HEK293 (cell line): ENCODE measurements around the gene HAUS5.

Experiments used
- HOXA7 ChIP-seq: sonication (generic); formaldehyde crosslinking; IDR thresholded peaks from 2 replicates; pipeline ENCODE4 v1.8.1; 2022; ENCODE audit warnings: missing genetic modification reagents, borderline replicate concordance
- RBAK ChIP-seq: fragments of 450-650 bp; formaldehyde crosslinking; IDR thresholded peaks from 2 replicates; pipeline ENCODE4 v1.5.1; 2016; ENCODE audit warnings: missing biosample characterization, missing genetic modification characterization
- SALL2 ChIP-seq: fragments of 450-650 bp; formaldehyde crosslinking; IDR thresholded peaks from 2 replicates; pipeline ENCODE4 v1.5.0; 2017; ENCODE audit warnings: missing biosample characterization, mild to moderate bottlenecking, missing genetic modification characterization, borderline replicate concordance
- SCRT1 ChIP-seq: fragments of 450-650 bp; formaldehyde crosslinking; IDR thresholded peaks from 2 replicates; pipeline ENCODE4 v1.5.1; 2016; ENCODE audit warnings: missing biosample characterization, missing genetic modification characterization, borderline replicate concordance
- ZBTB1 ChIP-seq: fragments of 450-650 bp; formaldehyde crosslinking; IDR thresholded peaks from 2 replicates; pipeline ENCODE4 v1.5.1; 2016; ENCODE audit warnings: missing biosample characterization, missing genetic modification characterization
- ZBTB48 ChIP-seq: fragments of 450-650 bp; formaldehyde crosslinking; IDR thresholded peaks from 2 replicates; pipeline ENCODE4 v1.5.1; 2016; ENCODE audit warnings: missing biosample characterization, missing genetic modification characterization
- ZBTB6 ChIP-seq: fragments of 450-650 bp; formaldehyde crosslinking; IDR thresholded peaks from 2 replicates; pipeline ENCODE4 v1.5.1; 2017; ENCODE audit warnings: missing biosample characterization, missing genetic modification characterization
- ZFP69B ChIP-seq: fragments of 450-650 bp; formaldehyde crosslinking; IDR thresholded peaks from 2 replicates; pipeline ENCODE4 v1.5.1; 2016; ENCODE audit warnings: missing biosample characterization, missing genetic modification characterization
- ZIC2 ChIP-seq: fragments of 450-650 bp; formaldehyde crosslinking; IDR thresholded peaks from 2 replicates; pipeline ENCODE4 v1.5.1; 2016; ENCODE audit warnings: missing biosample characterization, missing genetic modification characterization
- ZNF157 ChIP-seq: fragments of 450-650 bp; formaldehyde crosslinking; IDR thresholded peaks from 2 replicates; pipeline ENCODE4 v1.5.1; 2016; ENCODE audit warnings: missing biosample characterization, missing genetic modification characterization
- ZNF174 ChIP-seq: fragments of 450-650 bp; formaldehyde crosslinking; IDR thresholded peaks from 2 replicates; pipeline ENCODE4 v1.5.0; 2017; ENCODE audit warnings: missing biosample characterization, mild to moderate bottlenecking, missing genetic modification characterization
- ZNF19 ChIP-seq: fragments of 450-650 bp; formaldehyde crosslinking; IDR thresholded peaks from 2 replicates; pipeline ENCODE4; 2016; ENCODE audit warnings: missing biosample characterization, missing genetic modification characterization, low read depth
- ZNF341 ChIP-seq: fragments of 450-650 bp; formaldehyde crosslinking; IDR thresholded peaks from 2 replicates; pipeline ENCODE4; 2016; ENCODE audit warnings: low read depth, missing biosample characterization, missing genetic modification characterization
- ZNF350 ChIP-seq: fragments of 450-650 bp; formaldehyde crosslinking; IDR thresholded peaks from 2 replicates; pipeline ENCODE4 v1.5.0; 2017; ENCODE audit warnings: missing biosample characterization, mild to moderate bottlenecking, missing genetic modification characterization
- ZNF423 ChIP-seq: fragments of 450-650 bp; formaldehyde crosslinking; IDR thresholded peaks from 2 replicates; pipeline ENCODE4 v1.5.1; 2016; ENCODE audit warnings: missing biosample characterization, missing genetic modification characterization
- ZNF433 ChIP-seq: fragments of 450-650 bp; formaldehyde crosslinking; IDR thresholded peaks from 2 replicates; pipeline ENCODE4 v1.5.1; 2016; ENCODE audit warnings: missing biosample characterization, missing genetic modification characterization, low read depth
- ZNF48 ChIP-seq: fragments of 450-650 bp; formaldehyde crosslinking; IDR thresholded peaks from 2 replicates; pipeline ENCODE4 v1.5.1; 2016; ENCODE audit warnings: missing biosample characterization, missing genetic modification characterization
- ZNF529 ChIP-seq: fragments of 450-650 bp; formaldehyde crosslinking; IDR thresholded peaks from 2 replicates; pipeline ENCODE4 v1.5.1; 2017; ENCODE audit warnings: missing genetic modification characterization, missing biosample characterization; ENCODE audit not compliant: insufficient replicate concordance
- ZNF544 ChIP-seq: fragments of 450-650 bp; formaldehyde crosslinking; IDR thresholded peaks from 2 replicates; pipeline ENCODE4 v1.5.0; 2017; ENCODE audit warnings: missing biosample characterization, missing genetic modification characterization
- ZNF571 ChIP-seq: fragments of 450-650 bp; formaldehyde crosslinking; IDR thresholded peaks from 2 replicates; pipeline ENCODE4 v1.5.0; 2017; ENCODE audit warnings: missing biosample characterization, missing genetic modification characterization
- ZNF664 ChIP-seq: fragments of 450-650 bp; formaldehyde crosslinking; IDR thresholded peaks from 2 replicates; pipeline ENCODE4 v1.5.1; 2016; ENCODE audit warnings: missing biosample characterization, missing genetic modification characterization
- ZNF670 ChIP-seq: fragments of 450-650 bp; formaldehyde crosslinking; IDR thresholded peaks from 2 replicates; pipeline ENCODE4 v1.5.1; 2016; ENCODE audit warnings: missing biosample characterization, missing genetic modification characterization, low read depth
- ZNF704 ChIP-seq: fragments of 450-650 bp; formaldehyde crosslinking; IDR thresholded peaks from 2 replicates; pipeline ENCODE4 v1.5.1; 2016; ENCODE audit warnings: missing biosample characterization, missing genetic modification characterization
- ZNF837 ChIP-seq: fragments of 450-650 bp; formaldehyde crosslinking; IDR thresholded peaks from 2 replicates; pipeline ENCODE4 v1.5.1; 2016; ENCODE audit warnings: missing biosample characterization, missing genetic modification characterization
- TF ChIP-seq, protein P1 (sequence below): fragments of 450-650 bp; formaldehyde crosslinking; IDR thresholded peaks from 2 replicates; pipeline ENCODE4 v1.5.1; 2017; ENCODE audit warnings: missing biosample characterization, missing genetic modification characterization
- TF ChIP-seq, protein P2 (sequence below): fragments of 450-650 bp; formaldehyde crosslinking; IDR thresholded peaks from 2 replicates; pipeline ENCODE4 v1.5.1; 2017; ENCODE audit warnings: missing biosample characterization, mild to moderate bottlenecking, missing genetic modification characterization, moderate library complexity
- TF ChIP-seq, protein P3 (sequence below): fragments of 450-650 bp; formaldehyde crosslinking; IDR thresholded peaks from 2 replicates; pipeline ENCODE4 v1.5.1; 2016; ENCODE audit warnings: missing biosample characterization, missing genetic modification characterization, low read depth
- TF ChIP-seq, protein P4 (sequence below): fragments of 450-650 bp; formaldehyde crosslinking; IDR thresholded peaks from 2 replicates; pipeline ENCODE4 v1.5.1; 2016; ENCODE audit warnings: missing biosample characterization, missing genetic modification characterization
- TF ChIP-seq, protein P5 (sequence below): fragments of 450-650 bp; formaldehyde crosslinking; IDR thresholded peaks from 2 replicates; pipeline ENCODE4 v1.5.1; 2016; ENCODE audit warnings: missing biosample characterization, missing genetic modification characterization

The HAUS5 gene

GRCh38 chr19:35644987-35645679 lies 32.6 kb downstream of the HAUS5 start (continued):
- no peak for TF ChIP-seq ZNF157 (tag by site-specific recombination)
- no peak for TF ChIP-seq ZIC2 (tag by site-specific recombination)
- TF ChIP-seq, protein P1, sequence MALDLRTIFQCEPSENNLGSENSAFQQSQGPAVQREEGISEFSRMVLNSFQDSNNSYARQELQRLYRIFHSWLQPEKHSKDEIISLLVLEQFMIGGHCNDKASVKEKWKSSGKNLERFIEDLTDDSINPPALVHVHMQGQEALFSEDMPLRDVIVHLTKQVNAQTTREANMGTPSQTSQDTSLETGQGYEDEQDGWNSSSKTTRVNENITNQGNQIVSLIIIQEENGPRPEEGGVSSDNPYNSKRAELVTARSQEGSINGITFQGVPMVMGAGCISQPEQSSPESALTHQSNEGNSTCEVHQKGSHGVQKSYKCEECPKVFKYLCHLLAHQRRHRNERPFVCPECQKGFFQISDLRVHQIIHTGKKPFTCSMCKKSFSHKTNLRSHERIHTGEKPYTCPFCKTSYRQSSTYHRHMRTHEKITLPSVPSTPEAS (tag by site-specific recombination) = no peak
- no peak for TF ChIP-seq ZNF704
- no peak for TF ChIP-seq SALL2
- TF ChIP-seq ZNF423 = no peak
- TF ChIP-seq ZNF664 = no peak
- TF ChIP-seq, protein P2, sequence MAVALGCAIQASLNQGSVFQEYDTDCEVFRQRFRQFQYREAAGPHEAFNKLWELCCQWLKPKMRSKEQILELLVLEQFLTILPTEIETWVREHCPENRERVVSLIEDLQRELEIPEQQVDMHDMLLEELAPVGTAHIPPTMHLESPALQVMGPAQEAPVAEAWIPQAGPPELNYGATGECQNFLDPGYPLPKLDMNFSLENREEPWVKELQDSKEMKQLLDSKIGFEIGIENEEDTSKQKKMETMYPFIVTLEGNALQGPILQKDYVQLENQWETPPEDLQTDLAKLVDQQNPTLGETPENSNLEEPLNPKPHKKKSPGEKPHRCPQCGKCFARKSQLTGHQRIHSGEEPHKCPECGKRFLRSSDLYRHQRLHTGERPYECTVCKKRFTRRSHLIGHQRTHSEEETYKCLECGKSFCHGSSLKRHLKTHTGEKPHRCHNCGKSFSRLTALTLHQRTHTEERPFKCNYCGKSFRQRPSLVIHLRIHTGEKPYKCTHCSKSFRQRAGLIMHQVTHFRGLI (tag by site-specific recombination) = no peak
- TF ChIP-seq ZNF19 (tag by site-specific recombination) = no peak
- TF ChIP-seq, protein P3, sequence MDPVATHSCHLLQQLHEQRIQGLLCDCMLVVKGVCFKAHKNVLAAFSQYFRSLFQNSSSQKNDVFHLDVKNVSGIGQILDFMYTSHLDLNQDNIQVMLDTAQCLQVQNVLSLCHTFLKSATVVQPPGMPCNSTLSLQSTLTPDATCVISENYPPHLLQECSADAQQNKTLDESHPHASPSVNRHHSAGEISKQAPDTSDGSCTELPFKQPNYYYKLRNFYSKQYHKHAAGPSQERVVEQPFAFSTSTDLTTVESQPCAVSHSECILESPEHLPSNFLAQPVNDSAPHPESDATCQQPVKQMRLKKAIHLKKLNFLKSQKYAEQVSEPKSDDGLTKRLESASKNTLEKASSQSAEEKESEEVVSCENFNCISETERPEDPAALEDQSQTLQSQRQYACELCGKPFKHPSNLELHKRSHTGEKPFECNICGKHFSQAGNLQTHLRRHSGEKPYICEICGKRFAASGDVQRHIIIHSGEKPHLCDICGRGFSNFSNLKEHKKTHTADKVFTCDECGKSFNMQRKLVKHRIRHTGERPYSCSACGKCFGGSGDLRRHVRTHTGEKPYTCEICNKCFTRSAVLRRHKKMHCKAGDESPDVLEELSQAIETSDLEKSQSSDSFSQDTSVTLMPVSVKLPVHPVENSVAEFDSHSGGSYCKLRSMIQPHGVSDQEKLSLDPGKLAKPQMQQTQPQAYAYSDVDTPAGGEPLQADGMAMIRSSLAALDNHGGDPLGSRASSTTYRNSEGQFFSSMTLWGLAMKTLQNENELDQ (tag by site-specific recombination) = no peak
- TF ChIP-seq RBAK (tag by site-specific recombination) = no peak
- peak; percentile 71 for TF ChIP-seq ZNF341 (tag by site-specific recombination)
- no peak for TF ChIP-seq ZBTB1
- TF ChIP-seq ZNF670 (tag by site-specific recombination) = no peak
- TF ChIP-seq ZNF529 (tag by site-specific recombination) = no peak
- TF ChIP-seq ZNF571 = no peak
- TF ChIP-seq ZBTB48 (tag by site-specific recombination) = peak; percentile 94
- no peak for TF ChIP-seq SCRT1 (tag by site-specific recombination)
- TF ChIP-seq ZFP69B = no peak
- TF ChIP-seq, protein P4, sequence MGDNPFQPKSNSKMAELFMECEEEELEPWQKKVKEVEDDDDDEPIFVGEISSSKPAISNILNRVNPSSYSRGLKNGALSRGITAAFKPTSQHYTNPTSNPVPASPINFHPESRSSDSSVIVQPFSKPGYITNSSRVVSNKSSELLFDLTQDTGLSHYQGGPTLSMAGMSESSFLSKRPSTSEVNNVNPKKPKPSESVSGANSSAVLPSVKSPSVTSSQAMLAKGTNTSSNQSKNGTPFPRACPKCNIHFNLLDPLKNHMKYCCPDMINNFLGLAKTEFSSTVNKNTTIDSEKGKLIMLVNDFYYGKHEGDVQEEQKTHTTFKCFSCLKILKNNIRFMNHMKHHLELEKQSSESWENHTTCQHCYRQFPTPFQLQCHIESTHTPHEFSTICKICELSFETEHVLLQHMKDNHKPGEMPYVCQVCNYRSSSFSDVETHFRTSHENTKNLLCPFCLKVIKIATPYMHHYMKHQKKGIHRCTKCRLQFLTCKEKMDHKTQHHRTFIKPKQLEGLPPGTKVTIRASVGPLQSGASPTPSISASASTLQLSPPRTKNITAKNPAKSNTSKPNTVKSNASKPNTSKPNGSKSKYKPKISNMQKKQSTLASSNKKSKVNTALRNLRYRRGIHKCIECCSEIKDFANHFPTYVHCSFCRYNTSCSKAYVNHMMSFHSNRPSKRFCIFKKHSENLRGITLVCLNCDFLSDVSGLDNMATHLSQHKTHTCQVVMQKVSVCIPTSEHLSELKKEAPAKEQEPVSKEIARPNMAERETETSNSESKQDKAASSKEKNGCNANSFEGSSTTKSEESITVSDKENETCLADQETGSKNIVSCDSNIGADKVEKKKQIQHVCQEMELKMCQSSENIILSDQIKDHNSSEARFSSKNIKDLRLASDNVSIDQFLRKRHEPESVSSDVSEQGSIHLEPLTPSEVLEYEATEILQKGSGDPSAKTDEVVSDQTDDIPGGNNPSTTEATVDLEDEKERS = no peak
- TF ChIP-seq, protein P5, sequence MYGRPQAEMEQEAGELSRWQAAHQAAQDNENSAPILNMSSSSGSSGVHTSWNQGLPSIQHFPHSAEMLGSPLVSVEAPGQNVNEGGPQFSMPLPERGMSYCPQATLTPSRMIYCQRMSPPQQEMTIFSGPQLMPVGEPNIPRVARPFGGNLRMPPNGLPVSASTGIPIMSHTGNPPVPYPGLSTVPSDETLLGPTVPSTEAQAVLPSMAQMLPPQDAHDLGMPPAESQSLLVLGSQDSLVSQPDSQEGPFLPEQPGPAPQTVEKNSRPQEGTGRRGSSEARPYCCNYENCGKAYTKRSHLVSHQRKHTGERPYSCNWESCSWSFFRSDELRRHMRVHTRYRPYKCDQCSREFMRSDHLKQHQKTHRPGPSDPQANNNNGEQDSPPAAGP = no peak
- no peak for TF ChIP-seq ZNF837 (tag by site-specific recombination)
- TF ChIP-seq HOXA7 = no peak
- TF ChIP-seq ZNF544 (tag by site-specific recombination) = no peak
- no peak for TF ChIP-seq ZNF174
- TF ChIP-seq ZNF350 (tag by site-specific recombination) = no peak
- no peak for TF ChIP-seq ZNF48 (tag by site-specific recombination)
- no peak for TF ChIP-seq ZBTB6 (tag by site-specific recombination)
- no peak for TF ChIP-seq ZNF433 (tag by site-specific recombination)
